ENCODE results near the gene TAOK1.

TAOK1 gene

GRCh38 chr17:29412780-29413565 is 22.8 kb downstream of the TAOK1 start:
- no peak for TF ChIP-seq EZH2phosphoT487 (IDR thresholded peaks at IDR 0.05; ENCODE audit: low read depth)
- TF ChIP-seq CTCF (IDR thresholded peaks at IDR 0.05; ENCODE audit: low read depth, low read length): no peak
- Histone ChIP-seq H3K4me2 (ENCODE audit: low read length) (no peak overlapping the region), H3K4me1 (ENCODE audit: low read length) (no peaks in the 10 kb centered on the region), H3K79me2 (ENCODE audit: low read length) (peaks cover 86% of the 10 kb centered on the region), H3K27ac (ENCODE audit: low read length) (no peak overlapping the region), H3K27me3 (ENCODE audit: low read depth, low read length) (no peaks in the 10 kb centered on the region), H4K20me1 (ENCODE audit: insufficient read depth, low read length) (peaks cover 40% of the 10 kb centered on the region), H3K9me3 (ENCODE audit: insufficient read depth, low read length) (no peaks in the 10 kb centered on the region), H3K36me3 (replicated peaks; ENCODE audit: low read depth, low read length) (peaks cover 3% of the 10 kb centered on the region), H3K4me3 (ENCODE audit: low read length) (no peak overlapping the region), H3K9ac (ENCODE audit: low read length) (no peak overlapping the region), H2AFZ (ENCODE audit: low read depth, low read length) (no peak overlapping the region)

- H3K4me1 ChIP-seq (ENCODE audit: low read length): no peaks in the 10 kb centered on the region
- H3K9me3 ChIP-seq (ENCODE audit: insufficient read depth, low read length): no peaks in the 10 kb centered on the region
- H3K4me3 ChIP-seq (ENCODE audit: low read length): no peak overlapping the region
- H3K9ac ChIP-seq (ENCODE audit: low read length): no peak overlapping the region
- no peak overlapping the region for H3K27ac ChIP-seq (ENCODE audit: low read length)
- H3K27me3 ChIP-seq (ENCODE audit: low read depth, low read length): no peaks in the 10 kb centered on the region
- H2AFZ ChIP-seq (ENCODE audit: low read depth, low read length): no peak overlapping the region
- H3K79me2 ChIP-seq (ENCODE audit: low read length): peaks cover 87% of the 10 kb centered on the region
- no peaks in the 10 kb centered on the region for H3K36me3 ChIP-seq (replicated peaks; ENCODE audit: low read depth, low read length)
- H4K20me1 ChIP-seq (ENCODE audit: insufficient read depth, low read length): peaks cover 18% of the 10 kb centered on the region; the same call in 1 of the 2 replicates
- TF ChIP-seq CTCF (IDR thresholded peaks at IDR 0.05; ENCODE audit: low read depth, low read length) (no peak), EZH2phosphoT487 (IDR thresholded peaks at IDR 0.05; ENCODE audit: low read depth) (no peak)
- no peak overlapping the region for H3K4me2 ChIP-seq (ENCODE audit: low read length)
Observed at GRCh38 chr17:29420128-29420527, 30.0 kb downstream of the TAOK1 start.

- peaks cover 40% of the 10 kb centered on the region for H4K20me1 ChIP-seq (ENCODE audit: insufficient read depth, low read length)
- no peak for TF ChIP-seq CTCF (IDR thresholded peaks at IDR 0.05; ENCODE audit: low read depth, low read length)
- no peak for TF ChIP-seq EZH2phosphoT487 (IDR thresholded peaks at IDR 0.05; ENCODE audit: low read depth)
- H3K27ac ChIP-seq (ENCODE audit: low read length): no peak overlapping the region
- no peaks in the 10 kb centered on the region for H3K9me3 ChIP-seq (ENCODE audit: insufficient read depth, low read length)
- H3K4me3 ChIP-seq (ENCODE audit: low read length): no peak overlapping the region
- H3K4me1 ChIP-seq (ENCODE audit: low read length): peaks cover 14% of the 10 kb centered on the region
- H3K27me3 ChIP-seq (ENCODE audit: low read depth, low read length): no peaks in the 10 kb centered on the region
- H3K4me2 ChIP-seq (ENCODE audit: low read length): no peak overlapping the region
- H3K36me3 ChIP-seq (replicated peaks; ENCODE audit: low read depth, low read length): no peaks in the 10 kb centered on the region
- H3K9ac ChIP-seq (ENCODE audit: low read length): no peak overlapping the region
- H2AFZ ChIP-seq (ENCODE audit: low read depth, low read length): no peak overlapping the region
- H3K79me2 ChIP-seq (ENCODE audit: low read length): peaks cover 82% of the 10 kb centered on the region
Observed at GRCh38 chr17:29430275-29430674, 40.1 kb downstream of the TAOK1 start.

GRCh38 chr17:29433541-29433940 is 43.4 kb downstream of the TAOK1 start:
- Histone ChIP-seq H3K4me2 (ENCODE audit: low read length) (peak overlapping the region; percentile 73), H4K20me1 (ENCODE audit: insufficient read depth, low read length) (peaks cover 38% of the 10 kb centered on the region)
- no peak for TF ChIP-seq EZH2phosphoT487 (IDR thresholded peaks at IDR 0.05; ENCODE audit: low read depth)
- no peak for TF ChIP-seq CTCF (IDR thresholded peaks at IDR 0.05; ENCODE audit: low read depth, low read length)

More at GRCh38 chr17:29433541-29433940, 43.4 kb downstream of the TAOK1 start:
- H3K27me3 ChIP-seq (ENCODE audit: low read depth, low read length): no peaks in the 10 kb centered on the region
- H2AFZ ChIP-seq (ENCODE audit: low read depth, low read length): no peak overlapping the region
- H3K9me3 ChIP-seq (ENCODE audit: insufficient read depth, low read length): no peaks in the 10 kb centered on the region
- H3K79me2 ChIP-seq (ENCODE audit: low read length): peaks cover 71% of the 10 kb centered on the region
- H3K9ac ChIP-seq (ENCODE audit: low read length): no peak overlapping the region
- peaks cover 14% of the 10 kb centered on the region for H3K4me1 ChIP-seq (ENCODE audit: low read length)
- peak overlapping the region; percentile 33 for H3K27ac ChIP-seq (ENCODE audit: low read length)
- no peaks in the 10 kb centered on the region for H3K36me3 ChIP-seq (replicated peaks; ENCODE audit: low read depth, low read length)
- H3K4me3 ChIP-seq (ENCODE audit: low read length): peak overlapping the region; percentile 57

Measured in OCI-LY3 (cell line).